ENCODE data around the gene ASTE1. TPM values are rescaled to one million over a fixed set of nuclear protein-coding genes. Genes with fewer than 3 reads are reported as not detected.
"Not testable (repeated sequence)": the region's sequence is repeated elsewhere in the genome, so short reads cannot be mapped to it uniquely, and the experiment has no call there.

ASTE1 gene
- polyA plus RNA-seq, 4 donors: 4.5 to 26.2 (median 8.3) TPM

DNA sequence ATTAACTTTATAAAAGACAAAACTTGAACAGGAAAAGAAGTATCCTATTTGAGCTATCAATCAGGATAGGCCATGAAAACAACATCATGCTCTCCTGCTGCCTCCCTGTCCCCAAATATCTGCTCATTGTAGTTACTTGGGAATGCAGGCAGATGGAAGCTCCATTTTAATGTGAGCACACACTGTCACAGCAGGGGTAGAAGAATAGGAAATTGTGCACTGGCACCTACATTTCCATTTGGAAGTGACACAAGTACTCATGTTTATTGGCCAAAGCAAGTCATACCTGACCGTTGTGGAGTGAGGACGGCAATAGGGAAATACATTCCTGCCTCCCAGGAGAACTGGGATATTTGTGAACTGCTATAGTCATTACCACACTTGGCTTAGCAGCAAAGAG, 52.4 kb downstream of the ASTE1 start:
- H3K4me1 ChIP-seq (ENCODE audit: control insufficient read depth in 3 of 3, insufficient read depth in 2 of 3, low read depth in 1 of 3, low read length in 2 of 3): no peaks in the 10 kb centered on the region
- H3K4me3 ChIP-seq (ENCODE audit: low read depth in 1 of 3, low read length in 3 of 3): no peak overlapping the region
- no peaks in the 10 kb centered on the region for H3K27me3 ChIP-seq (ENCODE audit: control insufficient read depth in 3 of 3, insufficient read depth in 3 of 3, low read length in 3 of 3)
- no peak for FAIRE-seq
- H3K9me3 ChIP-seq (ENCODE audit: control insufficient read depth in 2 of 2, insufficient read depth in 1 of 2, low read depth in 1 of 2, low read length in 1 of 2): no peaks in the 10 kb centered on the region
- peaks cover 3 to 19% (median 4%) of the 10 kb centered on the region in 3 donors for H3K36me3 ChIP-seq (ENCODE audit: control insufficient read depth in 3 of 3, insufficient read depth in 2 of 3, low read depth in 1 of 3, low read length in 3 of 3)
- no peak overlapping the region for H3K27ac ChIP-seq (ENCODE audit: low read depth in 1 of 3, low read length in 2 of 3)
- DNase-seq: no peak
- WGBS, 3 donors: 96 to 97% (median 97%) methylated on average over 2 of the region's 2 CpGs

DNA sequence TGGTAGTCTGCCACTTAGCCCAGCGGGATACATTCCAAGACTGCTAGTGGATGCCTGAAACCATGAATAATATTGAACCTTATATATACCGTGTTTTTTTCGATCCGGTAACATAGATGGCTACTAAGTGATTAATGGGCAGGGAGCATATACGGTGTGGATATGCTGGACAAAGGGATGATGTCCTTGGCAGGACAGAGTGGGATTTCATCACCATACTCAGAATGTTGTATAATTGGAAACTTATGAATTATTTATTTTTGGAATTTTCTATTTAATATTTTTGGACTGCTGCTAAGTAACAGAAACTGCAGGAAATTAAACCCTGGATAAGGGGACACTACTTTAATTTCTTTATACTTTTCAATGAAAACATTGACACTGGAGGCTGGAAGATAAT, 53.2 kb downstream of the ASTE1 start:
- FAIRE-seq: no peak
- H3K9me3 ChIP-seq (ENCODE audit: control insufficient read depth in 2 of 2, insufficient read depth in 1 of 2, low read depth in 1 of 2, low read length in 1 of 2): no peaks in the 10 kb centered on the region
- H3K4me3 ChIP-seq (ENCODE audit: low read depth in 1 of 3, low read length in 3 of 3): no peak overlapping the region
- no peak for DNase-seq
- WGBS, 3 donors: 93 to 97% (median 96%) methylated on average over 5 of the region's 5 CpGs
- peaks cover 3 to 19% (median 5%) of the 10 kb centered on the region in 3 donors for H3K36me3 ChIP-seq (ENCODE audit: control insufficient read depth in 3 of 3, insufficient read depth in 2 of 3, low read depth in 1 of 3, low read length in 3 of 3)
- H3K4me1 ChIP-seq (ENCODE audit: control insufficient read depth in 3 of 3, insufficient read depth in 2 of 3, low read depth in 1 of 3, low read length in 2 of 3): no peaks in the 10 kb centered on the region
- no peaks in the 10 kb centered on the region for H3K27me3 ChIP-seq (ENCODE audit: control insufficient read depth in 3 of 3, insufficient read depth in 3 of 3, low read length in 3 of 3)
- no peak overlapping the region for H3K27ac ChIP-seq (ENCODE audit: low read depth in 1 of 3, low read length in 2 of 3)

DNA sequence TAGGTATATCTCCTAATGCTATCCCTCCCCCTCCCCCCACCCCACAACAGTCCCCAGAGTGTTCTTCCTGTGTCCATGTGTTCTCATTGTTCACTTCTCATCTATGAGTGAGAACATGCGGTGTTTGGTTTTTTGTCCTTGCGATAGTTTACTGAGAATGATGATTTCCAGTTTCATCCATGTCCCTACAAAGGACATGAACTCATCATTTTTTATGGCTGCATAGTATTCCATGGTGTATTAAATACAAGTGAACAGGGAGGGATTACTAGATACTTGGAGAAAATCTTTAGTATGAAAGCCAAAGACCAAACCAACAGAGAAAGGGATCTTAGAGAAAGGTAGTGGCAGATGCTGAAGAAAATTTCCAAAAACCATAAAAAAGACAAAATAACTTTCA, 54.0 kb downstream of the ASTE1 start:
- not testable (repeated sequence) for H3K27ac ChIP-seq (ENCODE audit: low read depth in 1 of 3, low read length in 2 of 3); H3K9me3 ChIP-seq (ENCODE audit: control insufficient read depth in 2 of 2, insufficient read depth in 1 of 2, low read depth in 1 of 2, low read length in 1 of 2); FAIRE-seq; H3K4me1 ChIP-seq (ENCODE audit: control insufficient read depth in 3 of 3, insufficient read depth in 2 of 3, low read depth in 1 of 3, low read length in 2 of 3); H3K4me3 ChIP-seq (ENCODE audit: low read depth in 1 of 3, low read length in 3 of 3); DNase-seq; H3K27me3 ChIP-seq (ENCODE audit: control insufficient read depth in 3 of 3, insufficient read depth in 3 of 3, low read length in 3 of 3)
- WGBS, 3 donors: 96 to 100% (median 97%) methylated on average over 2 of the region's 2 CpGs
- peaks cover 3 to 19% (median 6%) of the 10 kb centered on the region in 3 donors for H3K36me3 ChIP-seq (ENCODE audit: control insufficient read depth in 3 of 3, insufficient read depth in 2 of 3, low read depth in 1 of 3, low read length in 3 of 3)

DNA sequence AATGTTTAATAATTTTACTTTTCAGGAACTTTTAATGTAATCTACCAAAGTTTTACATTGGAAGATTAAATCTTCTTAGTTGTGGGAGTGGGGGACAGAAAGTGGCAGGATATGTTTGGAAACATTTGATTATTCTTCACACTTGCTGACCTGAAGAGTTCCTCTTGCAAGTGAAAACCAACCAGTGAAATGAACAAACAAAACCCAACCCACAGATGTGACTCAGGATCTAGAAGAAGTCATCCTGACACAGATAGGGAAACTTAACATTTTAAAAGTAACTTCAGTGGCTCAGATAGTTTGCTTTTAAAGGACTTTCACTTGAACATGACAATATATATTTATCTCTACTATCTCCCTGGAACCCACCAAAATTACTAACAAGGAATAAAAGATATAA, 55.4 kb downstream of the ASTE1 start:
- DNase-seq (no peak), FAIRE-seq (no peak)
- no peak overlapping the region for H3K4me3 ChIP-seq (ENCODE audit: low read depth in 1 of 3, low read length in 3 of 3)
- no peaks in the 10 kb centered on the region for H3K27me3 ChIP-seq (ENCODE audit: control insufficient read depth in 3 of 3, insufficient read depth in 3 of 3, low read length in 3 of 3)
- H3K36me3 ChIP-seq (ENCODE audit: control insufficient read depth in 3 of 3, insufficient read depth in 2 of 3, low read depth in 1 of 3, low read length in 3 of 3): peaks cover 0 to 12% (median 7%) of the 10 kb centered on the region in 3 donors
- H3K4me1 ChIP-seq (ENCODE audit: control insufficient read depth in 3 of 3, insufficient read depth in 2 of 3, low read depth in 1 of 3, low read length in 2 of 3): no peaks in the 10 kb centered on the region
- no peak overlapping the region for H3K27ac ChIP-seq (ENCODE audit: low read depth in 1 of 3, low read length in 2 of 3)
- H3K9me3 ChIP-seq (ENCODE audit: control insufficient read depth in 2 of 2, insufficient read depth in 1 of 2, low read depth in 1 of 2, low read length in 1 of 2): no peaks in the 10 kb centered on the region

DNA sequence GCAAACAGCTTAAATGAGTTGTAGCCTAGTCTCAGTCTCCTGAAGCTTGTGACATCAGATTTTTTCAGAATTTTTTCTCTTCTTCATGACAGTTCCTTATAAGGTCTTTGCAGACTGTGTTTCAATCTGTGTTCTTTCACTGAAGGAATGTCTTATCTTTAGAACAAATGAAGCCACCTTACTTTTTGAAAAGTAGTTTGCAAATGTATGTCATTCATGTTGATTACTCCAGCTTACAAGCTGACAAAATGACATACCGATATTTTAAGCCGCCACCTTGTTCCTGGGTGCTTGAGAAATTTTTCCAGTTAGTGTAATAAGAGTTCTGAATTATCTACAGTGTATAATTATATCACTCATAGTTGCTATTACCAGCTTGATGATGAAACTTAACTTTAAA, 57.0 kb downstream of the ASTE1 start:
- FAIRE-seq: no peak
- Histone ChIP-seq H3K27ac (ENCODE audit: low read depth in 1 of 3, low read length in 2 of 3) (no peak overlapping the region), H3K36me3 (ENCODE audit: control insufficient read depth in 3 of 3, insufficient read depth in 2 of 3, low read depth in 1 of 3, low read length in 3 of 3) (peaks cover 0 to 11% (median 5%) of the 10 kb centered on the region in 3 donors), H3K4me3 (ENCODE audit: low read depth in 1 of 3, low read length in 3 of 3) (no peak overlapping the region), H3K9me3 (ENCODE audit: control insufficient read depth in 2 of 2, insufficient read depth in 1 of 2, low read depth in 1 of 2, low read length in 1 of 2) (no peaks in the 10 kb centered on the region), H3K4me1 (ENCODE audit: control insufficient read depth in 3 of 3, insufficient read depth in 2 of 3, low read depth in 1 of 3, low read length in 2 of 3) (no peaks in the 10 kb centered on the region), H3K27me3 (ENCODE audit: control insufficient read depth in 3 of 3, insufficient read depth in 3 of 3, low read length in 3 of 3) (no peaks in the 10 kb centered on the region)
- 97 to 98% (median 97%) methylated on average over 2 of the region's 2 CpGs for WGBS, 3 donors
- no peak for DNase-seq

GRCh38 chr3:130968221-130968620, 58.4 kb downstream of the ASTE1 start:
- WGBS, 3 donors: 84 to 97% (median 97%) methylated on average over 3 of the region's 3 CpGs
- no peaks in the 10 kb centered on the region for H3K9me3 ChIP-seq (ENCODE audit: control insufficient read depth in 2 of 2, insufficient read depth in 1 of 2, low read depth in 1 of 2, low read length in 1 of 2)
- FAIRE-seq: no peak

GRCh38 chr3:130967281-130967680, 59.3 kb downstream of the ASTE1 start:
- FAIRE-seq (no peak), DNase-seq (no peak)
- WGBS, 3 donors: 96 to 98% (median 96%) methylated on average over 2 of the region's 2 CpGs
- H3K27ac ChIP-seq (ENCODE audit: low read depth in 1 of 3, low read length in 2 of 3): no peak overlapping the region
- no peaks in the 10 kb centered on the region for H3K27me3 ChIP-seq (ENCODE audit: control insufficient read depth in 3 of 3, insufficient read depth in 3 of 3, low read length in 3 of 3)
- H3K4me3 ChIP-seq (ENCODE audit: low read depth in 1 of 3, low read length in 3 of 3): no peak overlapping the region
- peaks cover 0 to 11% (median 6%) of the 10 kb centered on the region in 3 donors for H3K36me3 ChIP-seq (ENCODE audit: control insufficient read depth in 3 of 3, insufficient read depth in 2 of 3, low read depth in 1 of 3, low read length in 3 of 3)
- H3K4me1 ChIP-seq (ENCODE audit: control insufficient read depth in 3 of 3, insufficient read depth in 2 of 3, low read depth in 1 of 3, low read length in 2 of 3): no peaks in the 10 kb centered on the region
- H3K9me3 ChIP-seq (ENCODE audit: control insufficient read depth in 2 of 2, insufficient read depth in 1 of 2, low read depth in 1 of 2, low read length in 1 of 2): no peaks in the 10 kb centered on the region

More at GRCh38 chr3:130968221-130968620, 58.4 kb downstream of the ASTE1 start:
- Histone ChIP-seq H3K27ac (ENCODE audit: low read depth in 1 of 3, low read length in 2 of 3) (no peak overlapping the region), H3K4me1 (ENCODE audit: control insufficient read depth in 3 of 3, insufficient read depth in 2 of 3, low read depth in 1 of 3, low read length in 2 of 3) (no peaks in the 10 kb centered on the region), H3K36me3 (ENCODE audit: control insufficient read depth in 3 of 3, insufficient read depth in 2 of 3, low read depth in 1 of 3, low read length in 3 of 3) (peaks cover 0 to 11% (median 6%) of the 10 kb centered on the region in 3 donors), H3K27me3 (ENCODE audit: control insufficient read depth in 3 of 3, insufficient read depth in 3 of 3, low read length in 3 of 3) (no peaks in the 10 kb centered on the region), H3K4me3 (ENCODE audit: low read depth in 1 of 3, low read length in 3 of 3) (no peak overlapping the region)
- DNase-seq: no peak

DNA sequence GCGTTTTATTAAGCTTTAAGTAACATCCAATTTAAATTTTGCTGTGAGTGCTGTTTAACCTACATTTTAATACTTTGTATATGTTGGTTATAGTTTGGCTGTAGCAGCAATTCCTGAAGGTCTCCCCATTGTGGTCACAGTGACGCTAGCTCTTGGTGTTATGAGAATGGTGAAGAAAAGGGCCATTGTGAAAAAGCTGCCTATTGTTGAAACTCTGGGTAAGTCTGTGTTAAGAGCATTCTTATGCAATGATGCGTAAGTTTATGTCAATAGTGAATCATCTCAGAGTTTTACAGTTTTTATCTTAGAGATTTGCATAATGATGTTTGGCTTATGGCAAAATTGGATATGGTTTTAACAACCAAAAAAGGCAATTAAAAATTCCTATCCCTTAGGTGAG, 62.7 kb downstream of the ASTE1 start:
- Histone ChIP-seq H3K4me3 (ENCODE audit: low read depth in 1 of 3, low read length in 3 of 3) (no peak overlapping the region), H3K9me3 (ENCODE audit: control insufficient read depth in 2 of 2, insufficient read depth in 1 of 2, low read depth in 1 of 2, low read length in 1 of 2) (no peaks in the 10 kb centered on the region), H3K4me1 (ENCODE audit: control insufficient read depth in 3 of 3, insufficient read depth in 2 of 3, low read depth in 1 of 3, low read length in 2 of 3) (no peaks in the 10 kb centered on the region), H3K36me3 (ENCODE audit: control insufficient read depth in 3 of 3, insufficient read depth in 2 of 3, low read depth in 1 of 3, low read length in 3 of 3) (peaks cover 0 to 6% (median 3%) of the 10 kb centered on the region in 3 donors), H3K27me3 (ENCODE audit: control insufficient read depth in 3 of 3, insufficient read depth in 3 of 3, low read length in 3 of 3) (no peaks in the 10 kb centered on the region), H3K27ac (ENCODE audit: low read depth in 1 of 3, low read length in 2 of 3) (no peak overlapping the region)
- DNase-seq (no peak), FAIRE-seq (no peak)
- WGBS, 3 donors: 89 to 95% (median 90%) methylated on average over 3 of the region's 3 CpGs

All from small intestine (tissue), 7 donors.